Medulla oblongata (tissue), 1 donor: ENCODE measurements around the gene CENPO.
A peak's percentile ranks its signal among the peaks of the same experiment; 100 is the strongest.
"Not testable (repeated sequence)": the region's sequence is repeated elsewhere in the genome, so short reads cannot be mapped to it uniquely, and the experiment has no call there.

ENCODE experiments used
- DNase-seq: peaks from one replicate; pipeline ENCODE4 v3.0.0-alpha.2; 2015; ENCODE audit errors: extremely low spot score

The CENPO gene

DNA sequence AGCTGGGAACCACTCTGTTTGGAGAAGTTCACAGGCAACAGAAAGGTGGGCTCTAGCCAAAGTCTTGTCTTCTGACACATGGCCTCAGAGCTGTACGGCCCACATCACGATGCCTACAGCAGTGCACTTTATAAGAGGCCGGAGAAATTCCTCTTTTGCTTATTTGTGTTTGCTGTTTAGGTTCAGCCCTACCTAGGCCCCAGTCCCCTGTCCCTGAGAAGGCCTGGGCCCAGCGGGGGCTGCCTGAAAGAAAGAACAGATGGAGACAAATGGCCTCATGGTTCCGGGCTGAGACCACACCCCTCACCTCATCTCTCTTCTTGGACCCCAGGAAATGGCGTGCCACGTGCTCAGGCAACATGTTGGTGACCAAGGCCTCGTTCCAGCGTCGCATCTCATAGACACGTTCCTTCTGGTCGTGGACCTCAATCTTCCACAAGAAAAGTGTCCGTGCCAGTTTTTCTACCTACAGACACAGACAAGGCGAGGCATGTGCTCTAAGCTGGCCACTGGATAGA, 30.9 kb downstream of the CENPO start:
- DNase-seq, result no peak

DNA sequence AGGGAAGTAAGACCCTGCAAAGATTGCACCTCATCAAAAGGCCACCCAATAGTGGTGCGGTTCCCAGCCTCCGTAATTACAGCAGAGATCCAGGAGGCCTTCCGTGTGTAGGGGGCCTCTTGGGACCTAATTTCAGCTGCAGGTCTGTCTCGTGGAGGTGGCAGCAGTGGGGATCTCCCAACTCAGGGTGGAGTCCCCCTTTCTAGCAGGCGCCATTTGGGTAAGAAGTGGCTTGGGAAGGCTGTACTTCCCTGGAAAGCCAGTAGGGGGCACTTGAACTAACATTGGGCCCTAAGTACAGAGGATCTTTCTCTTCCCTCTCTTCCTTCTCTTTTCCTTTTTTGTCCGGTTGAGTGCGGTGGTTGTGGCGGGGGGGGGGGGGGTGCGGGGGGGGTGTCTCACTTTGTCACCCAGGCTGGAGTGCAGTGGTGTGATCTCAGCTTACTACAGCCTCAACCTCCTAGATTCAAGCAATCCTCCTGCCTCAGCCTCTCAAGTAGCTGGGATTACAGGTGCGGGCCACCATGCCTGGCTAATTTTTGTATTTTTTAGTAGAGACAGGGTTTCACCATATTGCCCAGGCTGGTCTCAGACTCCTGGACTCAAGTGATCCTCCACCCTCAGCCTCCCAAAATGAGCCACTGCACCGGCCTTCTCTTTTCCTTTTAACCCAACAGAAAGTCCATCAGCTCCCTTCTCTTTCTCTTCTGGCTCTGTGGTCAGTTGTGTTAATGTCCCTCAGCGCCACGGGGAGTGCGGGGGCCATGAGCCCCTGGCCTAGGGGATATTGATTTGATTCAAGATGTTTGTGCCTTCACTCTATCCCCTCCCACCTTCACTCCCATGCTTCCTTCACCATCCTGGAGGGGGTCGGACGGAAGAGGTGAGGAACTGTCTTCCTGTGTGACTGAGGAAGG, 32.0 kb downstream of the CENPO start:
- no peak for DNase-seq

DNA sequence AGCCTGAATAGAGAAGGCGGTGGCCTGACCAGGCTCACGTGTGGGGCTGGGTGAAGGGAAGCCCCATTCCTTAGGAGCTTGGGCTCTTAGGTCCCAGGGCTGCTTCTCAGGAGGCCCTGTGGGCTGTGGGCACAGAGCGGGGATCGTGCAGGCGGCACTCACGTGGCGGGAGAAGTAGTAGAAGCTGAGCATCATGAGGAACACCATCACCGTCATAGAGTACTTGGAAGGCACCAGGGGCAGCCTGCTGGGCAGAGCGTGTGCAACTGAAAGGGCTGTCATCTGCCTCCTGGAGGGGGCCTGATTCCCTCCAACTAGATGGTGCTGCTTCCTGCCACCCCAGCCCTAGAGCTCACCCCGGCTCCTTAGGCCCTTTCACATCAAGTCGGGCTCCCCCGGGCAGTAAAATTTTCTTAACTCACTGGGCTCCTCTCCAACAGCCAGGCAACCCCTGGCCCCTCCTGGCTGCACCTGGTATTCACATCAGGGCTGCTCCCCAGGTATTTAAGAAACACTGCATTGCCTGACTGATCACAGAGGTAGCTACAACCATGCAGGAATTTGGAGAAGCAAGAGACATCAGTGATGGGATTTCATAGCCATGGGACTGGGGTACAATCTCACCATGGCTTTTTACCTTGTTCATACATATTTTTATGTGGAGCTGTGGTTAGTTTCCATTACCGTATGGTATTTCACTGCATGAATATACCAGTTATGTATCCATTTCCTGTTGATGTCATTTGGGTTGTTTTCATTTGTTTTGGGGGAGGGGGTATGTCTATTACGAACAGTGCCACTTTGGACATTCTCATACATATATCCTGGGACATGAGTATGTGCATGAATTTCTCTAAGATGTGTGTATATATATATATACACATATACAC, 32.9 kb downstream of the CENPO start:
- DNase-seq, result no peak

DNA sequence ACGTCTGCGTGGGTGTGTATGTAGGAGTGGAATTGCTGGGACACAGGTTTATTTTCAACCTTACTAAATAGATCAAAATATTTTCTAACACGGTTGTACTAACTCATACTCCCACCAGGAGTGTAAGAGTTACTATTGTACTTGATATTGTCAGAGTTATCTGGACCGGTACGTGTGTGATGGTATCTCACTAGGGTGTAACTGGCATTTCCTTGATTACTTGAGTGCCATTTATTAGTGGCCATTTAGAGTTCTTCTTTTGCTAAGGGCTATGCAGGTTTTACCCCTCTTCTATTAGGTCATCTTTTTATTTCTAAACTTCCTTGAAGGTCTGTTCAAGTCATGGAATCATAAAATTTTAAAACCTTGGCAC, 33.5 kb downstream of the CENPO start:
- no peak for DNase-seq

DNA sequence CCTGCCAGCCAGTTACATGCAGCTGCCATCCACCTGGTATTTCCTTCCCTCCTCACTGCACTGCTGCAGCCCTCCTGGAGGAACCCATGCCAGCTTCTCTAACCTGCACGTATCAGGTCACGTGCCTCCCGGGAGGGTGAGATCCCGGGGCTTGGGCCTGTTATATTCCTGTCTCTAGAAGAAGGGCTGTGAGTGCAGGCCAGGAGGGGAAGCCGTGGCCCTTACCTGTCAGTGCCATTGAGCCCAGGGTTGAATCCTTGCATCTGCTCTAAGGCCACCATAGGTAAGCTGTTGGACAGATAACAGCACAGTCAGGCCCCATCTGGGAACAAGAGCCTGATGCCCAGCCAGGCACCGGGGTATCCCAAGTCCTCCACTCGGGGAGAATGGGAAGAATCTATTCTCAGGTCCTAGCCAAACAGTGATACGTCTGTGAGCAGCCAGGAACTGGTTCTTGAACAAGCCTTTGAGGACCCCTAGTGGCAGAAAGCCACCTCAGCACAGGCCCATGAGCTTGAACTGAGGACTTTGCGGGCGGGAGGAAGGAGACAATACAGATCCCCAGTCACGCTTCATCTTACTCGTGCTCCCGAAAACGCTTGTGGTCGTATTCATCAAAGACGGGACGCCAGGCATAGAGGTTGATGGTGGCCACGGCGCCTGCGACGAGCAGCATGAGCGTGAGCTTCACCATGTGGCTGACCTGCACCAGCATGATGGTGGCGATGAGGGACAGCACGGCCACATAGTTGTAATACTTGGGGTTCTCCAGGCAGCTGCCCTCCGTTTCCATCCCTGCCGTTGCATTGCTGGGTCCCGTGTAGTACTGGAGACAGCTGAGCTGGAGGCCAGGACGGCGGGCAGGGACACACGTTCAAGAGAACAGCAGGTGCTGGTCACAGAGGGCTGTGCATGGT, 34.4 kb downstream of the CENPO start:
- DNase-seq, result peak; percentile 95

DNA sequence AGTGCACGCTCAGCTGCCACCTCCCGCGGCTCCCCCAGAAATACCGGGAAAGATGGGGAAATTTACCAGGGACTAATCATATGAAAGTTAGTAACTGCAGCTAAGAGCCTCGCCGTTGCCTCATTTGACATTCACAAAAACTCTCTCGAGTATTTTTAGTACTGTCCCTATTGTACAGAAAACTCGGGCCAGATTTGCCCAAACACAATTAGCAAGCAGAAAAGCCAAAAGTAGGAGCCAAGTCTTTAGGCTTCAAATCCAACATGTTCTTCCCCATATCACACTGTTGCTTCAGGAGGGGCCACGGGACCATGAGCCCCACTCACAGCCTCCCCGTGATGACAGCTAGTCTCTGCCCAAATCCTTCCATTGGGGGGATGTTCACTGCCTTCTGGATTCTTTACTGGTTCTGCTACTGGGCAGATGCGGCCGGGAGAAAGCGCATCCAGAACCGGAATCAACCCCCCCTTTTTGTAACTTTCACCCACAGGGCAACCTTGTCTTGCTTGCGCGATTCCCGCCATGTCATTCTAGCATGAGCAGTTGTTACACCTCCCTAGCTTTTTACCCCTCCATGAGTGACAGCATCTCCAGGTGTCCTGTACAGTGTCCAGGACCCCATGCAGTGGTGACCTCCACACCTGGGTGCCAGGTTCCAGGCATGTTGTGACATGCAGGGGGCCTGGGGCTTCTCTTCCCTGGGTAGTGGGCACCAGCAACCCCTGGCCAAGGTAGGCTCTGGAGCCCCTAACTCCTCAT, 35.2 kb downstream of the CENPO start:
- DNase-seq, result no peak

DNA sequence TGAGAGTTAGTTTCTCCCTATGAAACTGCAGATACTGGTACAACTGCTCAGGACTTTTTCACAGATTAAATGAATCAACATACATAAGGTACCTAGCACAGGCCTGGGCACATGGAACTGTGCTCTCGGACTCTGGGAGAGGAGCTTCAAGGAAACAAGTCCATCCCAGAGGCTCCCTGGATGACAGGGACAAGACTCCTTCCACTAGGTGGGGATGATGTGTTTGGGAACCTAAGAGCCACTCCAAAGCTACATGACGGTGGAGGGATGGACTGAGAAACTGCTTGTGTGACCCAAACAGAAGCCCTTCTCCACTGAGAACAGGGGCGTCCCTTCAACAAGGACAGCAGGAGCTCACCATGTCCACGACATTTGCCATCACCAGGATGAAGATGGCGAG, 37.1 kb downstream of the CENPO start:
- DNase-seq, result no peak

DNA sequence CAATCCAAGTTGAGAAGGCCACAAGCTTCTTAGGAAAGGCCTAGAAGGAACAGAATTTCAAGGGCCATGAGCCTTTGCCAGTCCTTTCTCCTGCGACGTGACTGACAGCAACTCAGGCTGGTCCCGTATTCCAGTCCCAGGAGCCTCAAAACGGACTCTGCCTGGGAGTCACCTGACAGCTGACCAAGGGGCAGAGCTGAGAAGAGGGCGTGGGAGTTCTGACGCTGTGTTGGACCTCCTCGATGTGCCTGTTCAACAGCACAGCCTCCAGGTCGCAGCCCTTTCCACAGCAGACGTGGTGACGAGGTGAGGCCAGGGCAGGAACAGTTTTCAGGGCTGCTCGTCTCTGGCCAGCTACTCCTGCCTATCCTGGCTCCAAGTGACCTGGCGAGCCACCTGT, 37.6 kb downstream of the CENPO start:
- DNase-seq, result no peak

DNA sequence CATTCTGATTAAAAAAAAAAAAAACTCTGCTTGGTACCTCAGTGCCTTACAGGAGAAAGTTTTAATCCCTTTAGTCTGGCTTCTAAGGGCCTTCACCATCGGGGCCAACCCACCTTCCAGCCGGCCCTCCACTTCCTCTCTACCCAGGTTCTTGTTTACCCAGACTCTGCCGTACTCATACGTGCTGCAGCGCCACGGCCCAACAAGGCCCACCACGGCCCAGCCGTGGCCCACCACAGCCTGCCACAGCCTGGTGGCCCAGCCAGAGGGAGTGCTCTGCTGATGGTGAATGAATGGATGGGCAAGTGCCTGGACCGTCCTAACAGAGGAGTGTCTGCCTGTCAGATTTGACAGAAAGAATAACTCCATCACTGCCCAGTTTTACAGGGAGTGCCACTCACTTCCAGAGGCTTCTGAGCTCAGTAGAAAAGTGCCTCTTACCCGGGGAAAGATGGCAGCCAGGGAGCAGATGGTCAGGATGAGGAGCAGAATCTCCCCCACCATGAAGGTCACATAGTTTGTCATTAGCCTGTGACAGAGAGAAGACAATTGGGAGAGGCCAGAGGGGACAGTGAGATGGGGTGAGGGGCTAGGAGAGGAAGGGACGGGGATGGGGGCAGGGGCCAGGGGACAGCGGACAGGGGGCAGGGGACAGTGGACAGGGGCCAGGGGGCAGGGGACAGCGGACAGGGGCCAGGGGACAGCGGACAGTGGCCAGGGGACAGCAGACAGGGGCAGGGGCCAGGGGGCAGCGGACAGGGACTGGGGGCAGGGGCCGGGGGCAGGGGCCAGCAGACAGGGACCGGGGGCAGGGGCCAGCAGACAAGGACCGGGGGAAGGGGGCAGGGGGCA, 38.2 kb downstream of the CENPO start:
- no peak for DNase-seq

DNA sequence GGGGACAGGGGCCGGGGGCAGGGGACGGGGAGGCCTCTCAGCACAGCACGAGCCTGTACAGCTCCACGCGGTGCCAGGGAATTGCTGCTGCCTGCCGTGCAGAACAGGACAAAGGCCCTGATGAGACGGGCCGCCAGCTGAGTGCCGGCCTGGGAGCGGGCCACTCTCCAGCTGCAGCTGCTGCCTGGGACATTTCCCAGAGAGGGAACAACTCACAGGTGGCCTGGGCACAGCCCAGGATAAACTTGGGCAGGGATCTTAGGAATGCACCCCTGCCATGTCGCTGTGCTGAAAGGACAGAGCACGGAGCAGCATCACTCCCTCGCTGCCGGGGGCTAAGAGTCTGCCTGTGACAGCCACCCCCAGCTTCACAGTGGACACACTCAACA, 38.8 kb downstream of the CENPO start:
- peak; percentile 88 for DNase-seq

DNA sequence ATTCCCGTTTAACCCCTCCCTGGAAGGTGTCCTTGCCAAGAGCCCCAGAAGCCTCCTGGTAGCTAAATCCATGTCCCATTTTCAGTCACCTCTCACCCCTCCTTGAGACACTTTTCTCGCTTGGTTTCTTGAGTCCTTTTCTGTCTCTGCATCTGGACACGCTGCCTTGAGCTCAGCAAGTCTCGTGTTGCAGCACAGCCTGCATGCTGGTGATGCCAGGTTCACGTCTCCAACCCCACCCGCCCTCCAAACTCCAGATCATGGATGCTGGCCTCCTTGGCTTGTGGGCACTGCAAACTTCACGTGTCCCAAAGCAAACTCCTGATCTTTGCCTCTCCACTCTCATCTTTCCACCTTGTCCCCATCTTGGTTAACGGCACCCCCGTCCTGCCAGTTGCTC, 39.3 kb downstream of the CENPO start:
- no peak for DNase-seq

DNA sequence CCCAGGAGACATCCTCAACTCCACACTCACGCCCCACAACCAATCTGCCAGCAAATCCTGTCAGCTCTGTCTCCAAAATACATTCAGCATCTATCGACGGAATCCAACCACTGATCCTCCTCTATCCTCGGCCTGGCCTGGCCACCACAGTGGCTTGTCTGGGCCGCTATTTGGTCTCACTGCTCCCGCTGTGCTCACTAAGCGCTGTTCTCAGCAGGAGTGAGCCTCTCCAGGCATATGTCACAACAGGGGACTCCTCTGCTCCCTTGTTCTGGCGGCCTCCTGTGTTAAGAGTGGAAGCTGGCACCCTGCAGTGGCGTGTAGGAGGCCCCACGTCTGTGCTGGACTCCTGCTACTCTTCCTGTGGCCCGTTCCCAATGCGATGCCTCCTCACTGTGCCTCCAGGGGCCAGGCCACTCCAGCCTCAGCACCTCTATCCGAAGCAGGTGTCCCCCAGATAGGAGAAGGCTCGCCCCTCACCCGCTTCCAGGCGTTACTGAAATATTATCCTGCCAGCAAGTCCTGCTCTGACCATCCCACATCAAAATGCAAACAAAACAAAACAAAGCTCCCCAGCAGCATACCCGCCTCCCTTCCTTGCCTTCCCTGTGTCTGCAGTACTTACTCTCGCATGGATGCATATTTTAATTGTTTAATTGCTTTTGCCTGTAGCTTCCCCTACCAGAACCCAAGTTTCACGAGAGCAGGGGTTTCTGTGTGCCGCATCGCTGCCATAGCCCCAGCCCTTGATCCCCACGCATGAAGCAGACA, 39.9 kb downstream of the CENPO start:
- DNase-seq, result no peak

DNA sequence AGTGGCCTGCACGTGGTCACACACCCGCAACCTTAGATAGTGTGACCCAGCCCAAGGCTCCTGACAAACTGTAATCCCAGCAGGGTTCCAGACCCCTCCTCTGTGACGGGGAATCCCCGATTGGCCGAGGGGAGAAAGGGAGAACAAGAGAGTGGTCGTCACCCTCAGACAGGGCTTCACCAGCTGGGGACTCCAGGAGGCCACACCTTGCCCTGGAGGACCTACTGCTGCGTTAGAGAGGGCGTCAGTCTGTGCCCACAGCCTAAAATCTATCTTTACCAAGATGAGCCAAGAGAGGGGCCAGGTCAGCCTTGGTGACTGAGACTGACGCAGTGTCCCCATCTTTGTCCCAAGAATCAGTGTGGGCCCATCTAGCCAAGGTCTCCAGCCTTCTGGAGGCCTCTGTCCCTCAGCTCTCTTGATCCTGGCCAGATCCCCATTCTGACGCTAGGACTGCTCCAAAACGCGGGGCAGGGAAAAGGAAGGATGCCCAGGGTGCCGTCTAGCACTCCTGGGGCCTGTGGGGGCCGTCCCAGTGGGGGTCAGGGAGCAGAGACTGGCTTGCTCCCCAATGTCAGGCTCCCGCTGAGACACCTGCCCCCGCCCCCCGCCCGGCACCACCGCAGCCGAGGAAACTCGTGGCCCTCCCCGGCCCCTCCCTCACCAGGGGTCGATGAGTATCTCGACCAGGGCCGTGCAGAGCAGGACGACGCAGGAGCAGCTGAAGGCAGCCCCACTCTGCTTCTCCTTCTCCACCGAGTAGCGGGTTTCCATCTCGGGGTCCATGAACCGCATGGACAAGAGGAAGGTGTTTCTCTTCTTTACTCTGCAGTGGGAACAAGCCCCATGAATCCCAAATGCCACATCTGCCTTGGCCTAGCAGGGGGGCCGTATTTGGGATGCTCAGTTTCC, 40.9 kb downstream of the CENPO start:
- no peak for DNase-seq

DNA sequence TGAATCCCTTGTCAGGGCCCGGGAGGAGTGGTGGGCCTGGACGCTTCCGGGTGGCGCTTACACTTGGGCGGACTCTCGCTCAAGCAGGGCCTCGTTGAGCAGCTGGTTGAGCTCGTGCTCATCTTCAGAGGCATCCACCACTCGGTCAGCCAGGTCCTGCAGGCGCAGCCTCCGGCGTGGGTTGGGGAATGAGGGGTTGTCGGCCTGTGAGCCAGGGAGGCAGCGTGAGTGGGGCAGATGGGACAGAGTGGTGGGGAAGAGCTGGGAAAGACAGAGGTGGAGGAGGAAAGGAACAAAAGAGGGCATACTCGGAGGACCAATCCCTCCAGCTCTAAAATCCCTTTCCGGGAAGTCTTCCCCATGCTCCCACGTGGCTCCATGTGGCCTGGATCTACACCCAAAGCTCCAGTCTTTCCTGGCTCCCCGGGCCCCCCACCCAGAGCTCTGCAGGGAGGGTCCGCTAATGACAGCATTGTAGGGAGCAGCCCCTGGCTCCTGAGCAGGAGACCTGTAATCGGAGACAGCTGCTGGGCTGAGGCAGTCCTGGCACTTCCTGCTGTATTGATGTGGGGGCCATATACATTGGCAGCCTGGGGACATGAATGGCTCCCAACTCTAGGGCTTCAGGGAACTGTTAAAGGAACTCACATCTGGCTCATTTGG, 41.6 kb downstream of the CENPO start:
- DNase-seq, result no peak

DNA sequence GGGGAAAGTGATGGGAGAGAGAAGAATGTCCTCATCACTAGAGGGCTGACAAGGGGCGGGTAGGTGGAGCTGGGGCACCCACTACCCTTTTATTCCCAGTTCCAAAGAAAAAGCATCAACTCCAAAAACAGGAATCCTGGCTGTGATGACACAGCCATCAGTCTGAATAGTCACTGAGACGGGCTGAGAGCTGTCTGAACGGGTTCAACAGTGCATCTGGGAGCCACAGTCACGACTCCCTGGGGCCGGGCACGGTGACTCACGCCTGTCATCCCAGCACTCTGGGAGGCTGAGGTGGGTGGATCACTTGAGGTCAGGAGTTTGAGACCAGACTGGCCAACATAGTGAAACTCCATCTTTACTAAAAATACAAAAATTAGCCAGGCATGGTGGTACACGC, 42.2 kb downstream of the CENPO start:
- DNase-seq, result not testable (repeated sequence)

DNA sequence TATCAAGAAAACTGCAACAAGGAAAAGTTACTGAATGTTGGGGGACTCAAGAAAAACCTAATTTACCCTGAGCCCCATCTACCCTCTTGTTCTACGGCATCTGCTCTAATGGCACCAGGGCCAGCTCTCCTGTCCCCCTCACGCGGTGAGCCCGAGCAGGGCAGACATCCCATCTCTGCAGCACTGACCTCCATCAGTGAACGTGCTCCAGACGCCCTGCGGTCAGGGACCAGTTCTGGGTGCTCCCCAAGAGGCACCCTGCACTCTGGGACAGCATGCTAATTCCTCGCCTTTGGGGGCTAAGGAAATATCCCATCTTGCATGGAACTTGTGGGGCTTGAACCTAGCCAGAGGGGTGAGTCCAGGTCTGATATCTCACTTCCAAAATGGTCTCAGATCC, 43.0 kb downstream of the CENPO start:
- DNase-seq, result no peak

DNA sequence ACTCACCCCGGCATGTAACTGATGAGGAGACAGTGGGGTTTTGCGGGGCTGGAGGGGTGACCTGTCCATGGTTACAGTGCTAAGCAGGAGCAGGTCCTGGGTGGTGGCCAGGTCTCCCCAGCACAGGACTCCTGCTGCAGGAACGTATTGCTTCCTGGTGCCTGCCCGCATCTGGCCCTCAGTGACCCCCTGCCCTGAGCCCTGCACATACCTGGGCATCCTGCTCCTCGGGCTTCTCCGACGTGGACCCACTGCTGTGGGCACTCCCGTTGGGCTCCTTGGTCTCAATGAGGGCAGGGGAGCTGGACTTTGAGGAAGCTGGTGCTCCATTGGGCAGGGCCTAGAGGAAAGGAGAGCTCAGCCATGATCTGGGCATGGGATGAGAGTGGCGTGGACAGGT, 43.5 kb downstream of the CENPO start:
- no peak for DNase-seq
